Activated naive CD8-positive, alpha-beta T cell treated with anti-CD3 and anti-CD28 coated beads for 36 hours (primary cell): ENCODE data around the gene SCAPER. TPM values are rescaled to one million over a fixed set of nuclear protein-coding genes. Genes with fewer than 3 reads are reported as not detected.
"Not testable (repeated sequence)": the region's sequence is repeated elsewhere in the genome, so short reads cannot be mapped to it uniquely, and the experiment has no call there.

Source experiments
- DNase-seq: peaks from one replicate; pipeline ENCODE4 v3.0.0; 2021
- H3K27ac Mint-ChIP-seq: one replicate; pipeline ENCODE4 v1.8.0; 2022; ENCODE audit warnings: mild to moderate bottlenecking, moderate library complexity, mixed read lengths
- H3K27me3 Mint-ChIP-seq: one replicate; pipeline ENCODE4 v1.8.0; 2022; ENCODE audit warnings: mild to moderate bottlenecking, mixed read lengths
- H3K36me3 Mint-ChIP-seq: one replicate; pipeline ENCODE4 v1.8.0; 2021; ENCODE audit warnings: mild to moderate bottlenecking, mixed read lengths
- H3K4me1 Mint-ChIP-seq: one replicate; pipeline ENCODE4 v1.8.0; 2021; ENCODE audit warnings: mixed read lengths
- H3K4me3 Mint-ChIP-seq: one replicate; pipeline ENCODE4 v1.8.0; 2022; ENCODE audit warnings: mild to moderate bottlenecking, moderate library complexity, mixed read lengths
- H3K9me3 Mint-ChIP-seq: one replicate; pipeline ENCODE4 v1.8.0; 2022; ENCODE audit warnings: mixed read lengths
- total RNA-seq, 2 experiments: library from RNA; stranded (reverse); gene quantifications; one replicate each; pipeline ENCODE4 v1.2.3, GENCODE V29; 2021

Gene SCAPER
- total RNA-seq, 2 experiments from 2014 or later: 20.8 to 21.3 TPM

- no peaks in the 10 kb centered on the region for H3K27me3 Mint-ChIP-seq
- no peaks in the 10 kb centered on the region for H3K4me1 Mint-ChIP-seq
- H3K4me3 Mint-ChIP-seq: no peak overlapping the region
- H3K36me3 Mint-ChIP-seq: no peaks in the 10 kb centered on the region
- no peaks in the 10 kb centered on the region for H3K9me3 Mint-ChIP-seq
- H3K27ac Mint-ChIP-seq: no peak overlapping the region
- no peak for DNase-seq
These were observed 371.9 kb downstream of the SCAPER start for GRCh38 chr15:76533060-76533820.

DNA sequence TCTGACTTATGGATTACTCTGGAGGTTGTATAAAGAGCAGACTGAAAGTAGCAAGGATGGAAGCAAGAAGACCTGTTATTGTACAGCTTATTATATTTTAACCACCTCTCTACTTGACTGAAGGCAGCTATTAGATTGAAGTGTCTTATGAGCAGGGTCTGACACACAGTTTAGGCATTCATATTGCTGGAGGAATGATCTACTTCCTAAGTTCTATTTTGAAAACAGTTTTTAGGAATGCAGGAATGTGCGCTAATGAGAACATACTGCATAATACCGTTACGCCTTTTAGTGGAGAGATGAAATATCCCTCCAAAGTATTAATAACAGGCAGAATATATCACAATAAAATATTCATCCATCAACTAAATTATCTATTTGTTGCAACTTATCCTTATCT lies 375.2 kb downstream of the SCAPER start:
- Mint-ChIP-seq H3K27me3 (no peaks in the 10 kb centered on the region), H3K4me1 (no peaks in the 10 kb centered on the region), H3K27ac (no peak overlapping the region), H3K9me3 (no peaks in the 10 kb centered on the region), H3K4me3 (no peak overlapping the region), H3K36me3 (no peaks in the 10 kb centered on the region)
- no peak for DNase-seq

DNA sequence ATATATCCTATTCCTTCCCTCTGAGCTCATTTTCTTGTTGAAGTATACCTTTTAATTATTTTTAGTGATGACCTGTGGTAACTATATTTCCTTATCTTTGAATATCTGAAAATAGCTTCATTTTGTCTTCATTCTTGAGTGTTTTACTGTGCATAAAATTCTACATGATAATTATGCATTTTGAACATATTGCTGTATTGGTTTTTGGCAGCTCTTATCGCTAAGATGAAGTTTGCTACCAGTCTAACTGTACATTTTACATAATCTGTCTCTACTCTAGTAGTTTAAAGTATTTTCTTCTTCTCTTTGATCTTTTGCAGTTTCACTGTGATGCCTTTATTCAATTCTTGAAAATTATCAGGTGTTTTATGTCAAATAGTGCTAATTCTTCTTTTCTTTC lies 379.0 kb downstream of the SCAPER start:
- Mint-ChIP-seq H3K27ac (no peak overlapping the region), H3K36me3 (peaks cover 2% of the 10 kb centered on the region), H3K9me3 (no peaks in the 10 kb centered on the region), H3K4me3 (no peak overlapping the region), H3K4me1 (no peaks in the 10 kb centered on the region), H3K27me3 (no peaks in the 10 kb centered on the region)
- no peak for DNase-seq

DNA sequence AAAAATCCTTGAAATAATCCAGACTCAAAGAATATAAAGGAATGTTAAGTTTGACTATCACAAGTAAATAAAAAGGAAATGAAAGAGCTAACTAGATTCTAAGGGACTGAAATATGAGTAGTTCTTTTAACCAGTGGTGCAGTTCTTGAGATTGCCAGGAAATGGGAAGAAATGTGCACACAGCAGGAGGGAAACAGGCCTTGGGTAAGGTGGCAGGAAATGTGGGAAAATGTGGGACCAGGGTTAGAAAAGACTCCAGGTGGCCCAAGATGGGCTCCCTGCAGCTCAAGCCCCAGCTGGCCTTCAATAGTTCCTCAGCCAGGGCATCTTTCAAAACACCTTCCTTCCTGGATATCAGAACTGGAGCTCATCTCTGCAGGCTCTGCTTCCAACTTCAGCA lies 387.2 kb downstream of the SCAPER start:
- Mint-ChIP-seq H3K36me3 (no peaks in the 10 kb centered on the region), H3K9me3 (no peaks in the 10 kb centered on the region), H3K27me3 (no peaks in the 10 kb centered on the region), H3K4me3 (no peak overlapping the region), H3K4me1 (no peaks in the 10 kb centered on the region), H3K27ac (no peak overlapping the region)
- no peak for DNase-seq

- Mint-ChIP-seq H3K4me3 (no peak overlapping the region), H3K36me3 (peaks cover 1% of the 10 kb centered on the region), H3K9me3 (no peaks in the 10 kb centered on the region), H3K27ac (no peak overlapping the region), H3K27me3 (no peaks in the 10 kb centered on the region), H3K4me1 (no peaks in the 10 kb centered on the region)
- no peak for DNase-seq
These were observed 390.9 kb downstream of the SCAPER start for GRCh38 chr15:76514282-76514681.

DNA sequence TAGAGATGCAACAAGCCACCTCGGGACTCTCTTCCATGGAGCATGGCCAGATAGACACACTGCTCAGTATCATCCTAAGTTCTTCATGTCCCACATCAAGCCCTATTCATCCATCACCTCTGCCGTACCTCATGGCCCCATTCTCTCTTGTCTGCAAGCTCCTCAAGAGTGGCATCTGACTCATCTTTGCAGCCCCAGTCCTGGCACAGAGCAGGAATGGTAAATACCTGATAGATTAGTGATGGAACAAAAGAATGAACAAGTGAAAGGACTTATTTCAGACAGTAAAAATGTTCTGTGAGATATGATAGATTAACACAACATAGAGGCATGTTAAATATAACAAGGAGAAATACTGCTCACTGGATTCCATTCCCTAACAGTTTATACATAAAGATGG lies 392.2 kb downstream of the SCAPER start:
- H3K4me1 Mint-ChIP-seq: no peaks in the 10 kb centered on the region
- H3K27ac Mint-ChIP-seq: no peak overlapping the region
- H3K4me3 Mint-ChIP-seq: no peak overlapping the region
- H3K36me3 Mint-ChIP-seq: peaks cover 1% of the 10 kb centered on the region
- H3K9me3 Mint-ChIP-seq: no peaks in the 10 kb centered on the region
- no peaks in the 10 kb centered on the region for H3K27me3 Mint-ChIP-seq
- DNase-seq: no peak

DNA sequence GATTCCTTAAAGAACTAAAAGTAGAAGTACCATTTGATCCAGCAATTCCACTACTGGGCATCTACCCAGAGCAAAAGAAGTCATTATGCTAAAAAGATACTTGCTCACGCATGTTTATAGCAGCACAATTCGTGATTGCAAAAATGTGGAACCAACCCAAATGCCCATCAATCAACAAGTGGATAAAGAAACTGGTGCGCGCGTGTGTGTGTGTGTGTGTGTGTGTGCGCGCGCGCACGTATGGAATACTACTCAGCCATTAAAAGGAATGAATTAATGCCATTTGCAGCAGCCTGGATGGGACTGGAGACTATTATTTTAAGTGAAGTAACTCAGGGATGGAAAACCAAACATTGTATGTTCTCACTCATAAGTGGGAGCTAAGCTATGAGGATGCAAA lies 394.5 kb downstream of the SCAPER start:
- H3K36me3 Mint-ChIP-seq, H3K27me3 Mint-ChIP-seq, H3K9me3 Mint-ChIP-seq, DNase-seq, H3K27ac Mint-ChIP-seq, H3K4me3 Mint-ChIP-seq, H3K4me1 Mint-ChIP-seq: not testable (repeated sequence)

- Mint-ChIP-seq H3K36me3 (peaks cover 20% of the 10 kb centered on the region), H3K27ac (no peak overlapping the region), H3K4me1 (peaks cover 2% of the 10 kb centered on the region), H3K27me3 (no peaks in the 10 kb centered on the region), H3K4me3 (no peak overlapping the region), H3K9me3 (peaks cover 3% of the 10 kb centered on the region)
- DNase-seq: no peak
These were observed 401.3 kb downstream of the SCAPER start for GRCh38 chr15:76503804-76504203.

DNA sequence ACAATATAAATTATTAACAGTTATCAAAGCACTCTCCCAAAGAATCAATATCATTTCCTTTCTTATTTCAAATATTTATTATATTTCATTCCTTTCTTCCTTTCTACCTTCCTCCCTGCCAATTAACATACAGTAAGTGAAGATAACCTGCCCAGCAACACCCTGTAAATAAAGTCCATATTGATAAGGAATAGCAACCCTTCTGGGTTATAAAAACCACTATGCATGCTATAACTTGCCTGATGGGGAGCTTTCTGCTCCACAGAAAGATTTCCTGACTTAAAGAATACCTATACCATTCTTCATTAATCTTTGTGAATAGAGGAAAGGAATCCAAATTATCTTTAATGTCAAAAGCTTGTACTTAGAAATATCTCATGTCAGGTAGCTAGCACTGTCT lies 402.0 kb downstream of the SCAPER start:
- Mint-ChIP-seq H3K9me3 (peaks cover 3% of the 10 kb centered on the region), H3K4me1 (peaks cover 2% of the 10 kb centered on the region), H3K4me3 (no peak overlapping the region), H3K27ac (no peak overlapping the region), H3K36me3 (peaks cover 22% of the 10 kb centered on the region), H3K27me3 (no peaks in the 10 kb centered on the region)
- DNase-seq: no peak

DNA sequence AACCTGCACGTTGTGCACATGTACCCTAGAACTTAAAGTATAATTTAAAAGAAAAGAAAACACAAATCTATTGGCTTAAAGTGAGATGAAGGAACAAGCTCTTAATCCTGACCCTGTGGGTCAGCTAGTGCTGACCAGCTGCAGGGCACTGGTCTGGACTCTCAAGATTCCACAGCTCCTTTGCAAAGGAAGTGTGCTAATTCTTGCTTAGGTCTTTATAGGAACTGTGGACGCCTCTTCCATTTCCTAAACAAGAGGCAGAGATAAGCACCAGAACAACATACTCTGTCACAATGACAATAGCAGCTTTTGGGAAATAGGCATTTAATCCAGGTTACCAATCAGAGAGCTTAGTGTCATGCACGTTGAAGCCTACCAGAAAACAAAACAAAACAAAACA lies 402.5 kb downstream of the SCAPER start:
- Mint-ChIP-seq H3K27me3 (no peaks in the 10 kb centered on the region), H3K27ac (no peak overlapping the region), H3K4me3 (no peak overlapping the region), H3K9me3 (peaks cover 3% of the 10 kb centered on the region), H3K4me1 (peaks cover 2% of the 10 kb centered on the region), H3K36me3 (peaks cover 23% of the 10 kb centered on the region)
- DNase-seq: no peak

GRCh38 chr15:76502185-76502584 lies 403.0 kb downstream of the SCAPER start:
- peaks cover 26% of the 10 kb centered on the region for H3K36me3 Mint-ChIP-seq
- not testable (repeated sequence) for H3K4me1 Mint-ChIP-seq, H3K27me3 Mint-ChIP-seq, H3K9me3 Mint-ChIP-seq, DNase-seq, H3K4me3 Mint-ChIP-seq, H3K27ac Mint-ChIP-seq

GRCh38 chr15:76501726-76502125 lies 403.4 kb downstream of the SCAPER start:
- H3K27me3 Mint-ChIP-seq: no peaks in the 10 kb centered on the region
- H3K4me1 Mint-ChIP-seq: peaks cover 2% of the 10 kb centered on the region
- peaks cover 28% of the 10 kb centered on the region for H3K36me3 Mint-ChIP-seq
- H3K27ac Mint-ChIP-seq: no peak overlapping the region
- no peak for DNase-seq
- no peak overlapping the region for H3K4me3 Mint-ChIP-seq
- peaks cover 3% of the 10 kb centered on the region for H3K9me3 Mint-ChIP-seq

DNA sequence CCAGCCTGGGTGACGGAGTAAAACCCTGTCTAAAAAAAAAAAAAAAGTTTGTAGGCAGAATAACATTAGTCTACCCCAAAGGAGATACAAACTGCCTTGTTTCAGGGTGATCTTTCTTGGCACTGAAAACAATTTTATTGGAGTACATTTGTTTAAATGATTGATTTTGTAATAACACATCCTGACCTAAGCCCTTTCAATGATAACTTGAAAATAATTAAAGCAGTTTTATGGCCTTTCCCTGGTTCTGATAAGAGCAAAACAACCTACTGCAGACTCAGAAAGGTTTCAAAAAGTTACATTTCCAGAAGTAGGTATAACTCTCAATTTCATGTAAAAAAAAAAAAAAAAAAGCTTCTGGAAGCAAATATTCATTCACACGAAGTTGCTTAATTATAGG lies 404.1 kb downstream of the SCAPER start:
- Mint-ChIP-seq H3K4me3 (no peak overlapping the region), H3K27me3 (no peaks in the 10 kb centered on the region), H3K36me3 (peaks cover 28% of the 10 kb centered on the region), H3K4me1 (peaks cover 2% of the 10 kb centered on the region), H3K27ac (no peak overlapping the region), H3K9me3 (peaks cover 3% of the 10 kb centered on the region)
- DNase-seq: no peak

GRCh38 chr15:76495487-76495886 lies 409.7 kb downstream of the SCAPER start:
- H3K4me3 Mint-ChIP-seq: no peak overlapping the region
- no peaks in the 10 kb centered on the region for H3K27me3 Mint-ChIP-seq
- no peaks in the 10 kb centered on the region for H3K4me1 Mint-ChIP-seq
- no peaks in the 10 kb centered on the region for H3K9me3 Mint-ChIP-seq
- peaks cover 10% of the 10 kb centered on the region for H3K36me3 Mint-ChIP-seq
- DNase-seq: no peak
- no peak overlapping the region for H3K27ac Mint-ChIP-seq

DNA sequence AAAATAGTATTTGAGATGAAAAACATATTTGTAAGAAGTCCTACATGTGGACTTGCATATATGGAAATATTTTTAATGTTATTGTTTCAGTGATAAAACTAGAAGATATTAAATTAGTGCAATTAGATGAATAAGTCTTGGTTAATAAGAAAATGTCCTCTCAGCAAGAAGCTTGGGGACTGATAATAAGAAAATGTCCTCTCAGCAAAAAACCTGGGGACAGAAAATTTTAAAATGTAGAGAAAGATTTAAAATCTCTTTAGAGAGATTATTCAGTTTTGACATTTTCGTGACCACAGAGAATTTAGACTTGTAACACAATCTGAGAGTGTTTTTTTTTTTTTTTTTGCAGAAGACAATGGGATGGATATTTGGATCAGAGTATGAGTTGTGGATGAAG lies 412.6 kb downstream of the SCAPER start:
- H3K36me3 Mint-ChIP-seq: peaks cover 7% of the 10 kb centered on the region
- H3K27me3 Mint-ChIP-seq: no peaks in the 10 kb centered on the region
- peaks cover 2% of the 10 kb centered on the region for H3K9me3 Mint-ChIP-seq
- no peak overlapping the region for H3K27ac Mint-ChIP-seq
- no peaks in the 10 kb centered on the region for H3K4me1 Mint-ChIP-seq
- no peak for DNase-seq
- no peak overlapping the region for H3K4me3 Mint-ChIP-seq

- no peak for DNase-seq
- no peaks in the 10 kb centered on the region for H3K9me3 Mint-ChIP-seq
- H3K4me1 Mint-ChIP-seq: no peaks in the 10 kb centered on the region
- H3K36me3 Mint-ChIP-seq: no peaks in the 10 kb centered on the region
- H3K27ac Mint-ChIP-seq: no peak overlapping the region
- no peaks in the 10 kb centered on the region for H3K27me3 Mint-ChIP-seq
- H3K4me3 Mint-ChIP-seq: no peak overlapping the region
These were observed 421.4 kb downstream of the SCAPER start for GRCh38 chr15:76483752-76484151.
